Measurements from ENCODE around the gene EXOC6B. TPM values are rescaled to one million over a fixed set of nuclear protein-coding genes. Genes with fewer than 3 reads are reported as not detected.

The EXOC6B gene
- total and polyA plus RNA-seq, 2 of the 8 experiments (the other 6 are each of a cell fraction or from before 2014, with no cell fraction given) = 13.5 to 33.0 TPM

- Histone ChIP-seq H2BK5ac (ENCODE audit: low read depth, low read length) (no peak overlapping the region), H4K91ac (replicated peaks; ENCODE audit: insufficient read length, low read length) (no peak overlapping the region), H3K27ac (ENCODE audit: low read depth, low read length) (no peak overlapping the region), H3K23me2 (ENCODE audit: low read depth, low read length) (no peaks in the 10 kb centered on the region), H3K79me1 (ENCODE audit: low read depth, low read length) (no peaks in the 10 kb centered on the region), H3K4me2 (ENCODE audit: insufficient read depth in 1 of 2, low read depth in 2 of 2, low read length in 2 of 2) (no peak overlapping the region), H4K20me1 (replicated peaks in 1 of 2; ENCODE audit: control insufficient read depth in 1 of 2, insufficient read depth in 2 of 2, low read length in 2 of 2) (no peaks in the 10 kb centered on the region), H2BK15ac (ENCODE audit: low read length) (no peak overlapping the region), H3K4me3 (ENCODE audit: extremely low read depth in 1 of 4, insufficient read depth in 2 of 4, low read depth in 3 of 4, low read length in 4 of 4) (no peak overlapping the region), H3K14ac (ENCODE audit: insufficient read length) (no peak overlapping the region), H2BK20ac (ENCODE audit: low read length) (no peak overlapping the region), H3K9ac (replicated peaks in 1 of 4; ENCODE audit: extremely low read depth in 1 of 4, low read depth in 3 of 4, low read length in 3 of 4) (no peak overlapping the region), H3K36me3 (ENCODE audit: control insufficient read depth in 2 of 4, insufficient read depth in 4 of 4, low read length in 3 of 4) (no peaks in the 10 kb centered on the region), H3K56ac (replicated peaks; ENCODE audit: insufficient read length, low read depth, low read length) (no peak overlapping the region), H3K27me3 (replicated peaks in 1 of 4; ENCODE audit: control insufficient read depth in 3 of 4, extremely low read depth in 1 of 4, insufficient read depth in 3 of 4, low read length in 3 of 4) (peaks cover 0 to 4% (median 0%) of the 10 kb centered on the region in 4 experiments; a peak in 1 of 7 replicates), H3K79me2 (ENCODE audit: control insufficient read depth in 1 of 2, insufficient read depth in 2 of 2, low read length in 2 of 2) (no peaks in the 10 kb centered on the region), H2BK12ac (ENCODE audit: low read depth, low read length) (no peak overlapping the region), H3K23ac (ENCODE audit: insufficient read length) (no peak overlapping the region), H4K5ac (ENCODE audit: insufficient read length, low read depth, low read length) (no peak overlapping the region), H3K18ac (ENCODE audit: extremely low read depth, low read length) (no peak overlapping the region; the same call in 1 of the 2 replicates), H4K8ac (ENCODE audit: extremely low read depth, insufficient read depth, low read length) (no peak overlapping the region; the same call in 1 of the 2 replicates), H2BK120ac (replicated peaks; ENCODE audit: low read depth, low read length) (no peak overlapping the region), H3K4ac (replicated peaks; ENCODE audit: insufficient read length, low read depth, low read length) (no peak overlapping the region), H2AK5ac (ENCODE audit: low read depth, low read length) (no peak overlapping the region; the same call in 1 of the 2 replicates), H2AFZ (ENCODE audit: low read length) (no peak overlapping the region), H3K9me3 (ENCODE audit: insufficient read depth in 2 of 2, low read depth in 1 of 2, low read length in 1 of 2) (no peaks in the 10 kb centered on the region), H3K4me1 (replicated peaks in 1 of 4; ENCODE audit: control insufficient read depth in 3 of 4, insufficient read depth in 4 of 4, low read length in 3 of 4) (peaks cover 0 to 9% (median 6%) of the 10 kb centered on the region in 4 experiments; a peak in 5 of 7 replicates)
- ChIA-PET CTCF (ENCODE audit: partially characterized antibody) (interaction anchor here (1.1 to 7.7 kb wide), 5 partner anchors 9 to 580 kb away, joined by 3 to 44 read pairs (median 3); no protein-coding TSS in a partner anchor), POLR2A (ENCODE audit: partially characterized antibody) (no interaction called here)
- 86% methylated on average over 18 of the region's 21 CpGs; no CpG with 5 or more reads in 1 of the 2 experiments for WGBS, 2 experiments (ENCODE audit: extremely low coverage in 1 of 2, insufficient coverage in 1 of 2, insufficient read length in 1 of 2, insufficient replicate concordance in 2 of 2, low coverage in 1 of 2, low lambda C conversion rate in 2 of 2, missing lambda C conversion rate in 1 of 2)
- FAIRE-seq (no peak), DNase-seq (ENCODE audit: low read depth in 1 of 2, low spot score in 2 of 2) (peak in 1 of 2 experiments; percentile 43)
- TF ChIP-seq SUZ12 (IDR thresholded peaks at IDR 0.05; ENCODE audit: low read length) (no peak), BACH1 (IDR thresholded peaks at IDR 0.05; ENCODE audit: low read length) (no peak), KDM5A (IDR thresholded peaks at IDR 0.05; ENCODE audit: low read length) (no peak), ZNF274 (IDR thresholded peaks at IDR 0.05; ENCODE audit: borderline replicate concordance, extremely low read depth, low read length) (no peak), CEBPB (IDR thresholded peaks at IDR 0.05; ENCODE audit: low read depth, low read length) (no peak), POLR2A (IDR thresholded peaks at IDR 0.05; ENCODE audit: control extremely low read depth in 1 of 2, low read depth in 2 of 2, low read length in 2 of 2) (no peak), RNF2 (IDR thresholded peaks at IDR 0.05; ENCODE audit: borderline replicate concordance, low read depth, low read length, missing control alignments, poor library complexity, severe bottlenecking) (no peak), JUND (IDR thresholded peaks at IDR 0.05; ENCODE audit: low read length) (no peak), TCF12 (IDR thresholded peaks at IDR 0.05; ENCODE audit: low read depth, low read length) (no peak), RAD21 (IDR thresholded peaks at IDR 0.05 in 1 of 2, conservative IDR thresholded peaks at IDR 0.05 in 1 of 2; ENCODE audit: low read depth in 2 of 2, low read length in 2 of 2) (no peak), GABPA (IDR thresholded peaks at IDR 0.05; ENCODE audit: borderline replicate concordance, insufficient read depth, low read length) (no peak)
Measured at GRCh38 chr2:72127401-72128058, 698.3 kb downstream of the EXOC6B start.
